ENCODE results near the gene ANKRD33. TPM values are rescaled to one million over a fixed set of nuclear protein-coding genes. Genes with fewer than 3 reads are reported as not detected.

The ANKRD33 gene
- total RNA-seq, 3 donors from 2014 or later (not counting 1 experiment from before 2014, with no cell fraction given) = not detected

DNA sequence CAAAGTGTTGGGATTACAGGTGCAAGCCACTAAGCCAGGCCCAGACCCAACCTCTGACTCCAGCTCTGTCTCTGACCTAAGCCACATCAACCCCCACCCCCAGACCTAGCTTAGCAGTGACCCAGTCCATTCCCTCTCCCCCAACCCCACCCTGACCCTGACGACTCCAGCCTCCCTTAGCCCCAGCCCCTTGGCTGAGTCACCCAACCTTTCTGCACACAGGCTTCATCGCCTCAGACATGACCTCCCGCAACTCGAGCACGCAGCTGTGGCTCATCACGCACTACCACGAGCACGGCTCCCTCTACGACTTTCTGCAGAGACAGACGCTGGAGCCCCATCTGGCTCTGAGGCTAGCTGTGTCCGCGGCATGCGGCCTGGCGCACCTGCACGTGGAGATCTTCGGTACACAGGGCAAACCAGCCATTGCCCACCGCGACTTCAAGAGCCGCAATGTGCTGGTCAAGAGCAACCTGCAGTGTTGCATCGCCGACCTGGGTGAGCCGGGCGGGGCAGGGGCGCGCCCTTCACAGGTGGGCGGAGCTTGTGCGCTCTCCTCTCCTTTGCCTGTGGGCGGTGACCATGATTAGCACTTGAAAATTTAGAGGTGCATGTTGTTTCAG is 27.2 kb downstream of the ANKRD33 start:
- WGBS (ENCODE audit: insufficient coverage) = 94% methylated on average over 28 of the region's 28 CpGs
- H3K9me3 Mint-ChIP-seq = no peaks in the 10 kb centered on the region
- Histone ChIP-seq H3K4me3 (ENCODE audit: low read length) (no peak overlapping the region), H3K27me3 (ENCODE audit: control insufficient read depth, insufficient read depth, low read length) (no peaks in the 10 kb centered on the region), H3K36me3 (ENCODE audit: control insufficient read depth, insufficient read depth, low read length) (no peaks in the 10 kb centered on the region), H3K9me3 (ENCODE audit: control insufficient read depth, insufficient read depth, low read length) (no peaks in the 10 kb centered on the region), H3K27ac (ENCODE audit: low read length) (no peak overlapping the region), H3K4me1 (ENCODE audit: control insufficient read depth, insufficient read depth, low read length) (peaks cover 9% of the 10 kb centered on the region)
- H3K36me3 Mint-ChIP-seq = no peaks in the 10 kb centered on the region
- no peaks in the 10 kb centered on the region for H3K4me1 Mint-ChIP-seq
- TF ChIP-seq, protein P1, sequence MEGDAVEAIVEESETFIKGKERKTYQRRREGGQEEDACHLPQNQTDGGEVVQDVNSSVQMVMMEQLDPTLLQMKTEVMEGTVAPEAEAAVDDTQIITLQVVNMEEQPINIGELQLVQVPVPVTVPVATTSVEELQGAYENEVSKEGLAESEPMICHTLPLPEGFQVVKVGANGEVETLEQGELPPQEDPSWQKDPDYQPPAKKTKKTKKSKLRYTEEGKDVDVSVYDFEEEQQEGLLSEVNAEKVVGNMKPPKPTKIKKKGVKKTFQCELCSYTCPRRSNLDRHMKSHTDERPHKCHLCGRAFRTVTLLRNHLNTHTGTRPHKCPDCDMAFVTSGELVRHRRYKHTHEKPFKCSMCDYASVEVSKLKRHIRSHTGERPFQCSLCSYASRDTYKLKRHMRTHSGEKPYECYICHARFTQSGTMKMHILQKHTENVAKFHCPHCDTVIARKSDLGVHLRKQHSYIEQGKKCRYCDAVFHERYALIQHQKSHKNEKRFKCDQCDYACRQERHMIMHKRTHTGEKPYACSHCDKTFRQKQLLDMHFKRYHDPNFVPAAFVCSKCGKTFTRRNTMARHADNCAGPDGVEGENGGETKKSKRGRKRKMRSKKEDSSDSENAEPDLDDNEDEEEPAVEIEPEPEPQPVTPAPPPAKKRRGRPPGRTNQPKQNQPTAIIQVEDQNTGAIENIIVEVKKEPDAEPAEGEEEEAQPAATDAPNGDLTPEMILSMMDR (IDR thresholded peaks at IDR 0.05) = no peak
- DNase-seq (no peak), ATAC-seq (no peak)
- H3K4me3 Mint-ChIP-seq = no peak overlapping the region
- no peak overlapping the region for H3K27ac Mint-ChIP-seq
- H3K27me3 Mint-ChIP-seq (ENCODE audit: low read depth in 2 of 2) = peaks cover 0 to 5% of the 10 kb centered on the region in 2 donors
- intact Hi-C loops (cut with micrococcal nuclease) = no loop called here

DNA sequence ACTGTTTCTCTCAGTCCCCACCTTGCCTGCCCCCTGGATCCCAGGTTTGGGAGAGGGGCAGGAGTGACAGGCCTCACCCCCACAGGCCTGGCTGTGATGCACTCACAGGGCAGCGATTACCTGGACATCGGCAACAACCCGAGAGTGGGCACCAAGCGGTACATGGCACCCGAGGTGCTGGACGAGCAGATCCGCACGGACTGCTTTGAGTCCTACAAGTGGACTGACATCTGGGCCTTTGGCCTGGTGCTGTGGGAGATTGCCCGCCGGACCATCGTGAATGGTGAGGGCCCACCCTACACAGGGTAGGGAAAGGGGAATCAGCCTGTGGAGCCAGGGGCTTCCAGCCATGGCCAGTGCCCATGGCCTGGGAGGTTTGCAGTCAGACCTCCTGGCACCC is 28.0 kb downstream of the ANKRD33 start:
- DNase-seq (no peak), ATAC-seq (no peak)

GRCh38 chr12:51917041-51917590 is 29.2 kb downstream of the ANKRD33 start:
- intact Hi-C loops (cut with micrococcal nuclease) = no loop called here

More for the DNA sequence above, 28.0 kb downstream of the ANKRD33 start:
- Mint-ChIP-seq H3K36me3 (no peaks in the 10 kb centered on the region), H3K9me3 (no peaks in the 10 kb centered on the region), H3K4me1 (no peaks in the 10 kb centered on the region), H3K27me3 (ENCODE audit: low read depth in 2 of 2) (no peaks in the 10 kb centered on the region), H3K4me3 (no peak overlapping the region), H3K27ac (no peak overlapping the region)
- no peaks in the 10 kb centered on the region for H3K36me3 ChIP-seq (ENCODE audit: control insufficient read depth, insufficient read depth, low read length)
- no peaks in the 10 kb centered on the region for H3K27me3 ChIP-seq (ENCODE audit: control insufficient read depth, insufficient read depth, low read length)
- no peaks in the 10 kb centered on the region for H3K9me3 ChIP-seq (ENCODE audit: control insufficient read depth, insufficient read depth, low read length)
- H3K4me1 ChIP-seq (ENCODE audit: control insufficient read depth, insufficient read depth, low read length) = peaks cover 9% of the 10 kb centered on the region
- WGBS (ENCODE audit: insufficient coverage) = 95% methylated on average over 11 of the region's 11 CpGs
- H3K27ac ChIP-seq (ENCODE audit: low read length) = no peak overlapping the region
- H3K4me3 ChIP-seq (ENCODE audit: low read length) = no peak overlapping the region
- TF ChIP-seq, protein P1 (IDR thresholded peaks at IDR 0.05) = no peak
- intact Hi-C loops (cut with micrococcal nuclease) = no loop called here

More at GRCh38 chr12:51917041-51917590, 29.2 kb downstream of the ANKRD33 start:
- Mint-ChIP-seq H3K27me3 (ENCODE audit: low read depth in 2 of 2) (no peaks in the 10 kb centered on the region), H3K9me3 (no peaks in the 10 kb centered on the region), H3K36me3 (no peaks in the 10 kb centered on the region), H3K27ac (no peak overlapping the region), H3K4me3 (no peak overlapping the region), H3K4me1 (no peaks in the 10 kb centered on the region)
- Histone ChIP-seq H3K4me1 (ENCODE audit: control insufficient read depth, insufficient read depth, low read length) (peaks cover 5% of the 10 kb centered on the region), H3K36me3 (ENCODE audit: control insufficient read depth, insufficient read depth, low read length) (no peaks in the 10 kb centered on the region), H3K4me3 (ENCODE audit: low read length) (no peak overlapping the region), H3K9me3 (ENCODE audit: control insufficient read depth, insufficient read depth, low read length) (no peaks in the 10 kb centered on the region), H3K27me3 (ENCODE audit: control insufficient read depth, insufficient read depth, low read length) (no peaks in the 10 kb centered on the region), H3K27ac (ENCODE audit: low read length) (no peak overlapping the region)
- TF ChIP-seq, protein P1 (IDR thresholded peaks at IDR 0.05) = no peak
- no peak for DNase-seq
- WGBS (ENCODE audit: insufficient coverage) = 88% methylated on average over 10 of the region's 10 CpGs
- no peak for ATAC-seq

Measured in natural killer cell (primary cell).